HG02938 (cell line): ENCODE data around the gene PET100.
A peak's percentile ranks its signal among the peaks of the same experiment; 100 is the strongest.

ENCODE experiments used
- ATAC-seq: cut with Tn5 transposase; IDR thresholded peaks from one replicate; pipeline ENCODE4 v1.9.1; 2021; ENCODE audit warnings: mild to moderate bottlenecking, moderate library complexity; ENCODE audit not compliant: unreplicated experiment

Gene PET100

DNA sequence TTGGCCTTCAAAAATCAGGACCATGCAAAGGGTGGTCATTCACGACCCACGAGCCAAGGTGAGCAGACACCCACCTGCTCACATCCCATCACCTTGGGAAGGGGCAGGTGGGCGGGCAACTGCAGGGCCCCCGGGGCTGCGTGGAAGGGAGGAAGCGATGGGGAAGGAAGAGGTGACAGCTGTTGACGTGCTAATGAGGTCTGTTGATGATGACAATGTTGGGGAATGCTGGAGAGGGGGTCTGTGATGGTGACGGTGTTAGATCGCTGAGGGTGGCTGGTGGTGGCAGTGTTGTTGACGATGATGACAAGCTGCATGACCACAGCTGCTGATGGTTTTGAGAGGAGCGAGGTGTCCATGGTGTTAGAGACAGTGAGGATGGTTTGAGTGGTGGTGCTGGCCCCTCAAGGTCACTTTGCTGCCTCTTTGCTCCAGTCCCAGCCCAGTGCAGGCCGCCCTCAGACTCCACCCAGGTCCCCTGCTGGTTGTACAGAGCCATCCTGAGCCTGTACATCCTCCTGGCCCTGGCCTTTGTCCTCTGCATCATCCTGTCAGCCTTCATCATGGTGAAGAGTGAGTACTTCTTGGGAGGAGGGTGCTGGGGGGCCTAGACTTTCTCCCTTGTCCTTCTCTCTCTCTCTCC is 48.2 kb downstream of the PET100 start:
- ATAC-seq: no peak

DNA sequence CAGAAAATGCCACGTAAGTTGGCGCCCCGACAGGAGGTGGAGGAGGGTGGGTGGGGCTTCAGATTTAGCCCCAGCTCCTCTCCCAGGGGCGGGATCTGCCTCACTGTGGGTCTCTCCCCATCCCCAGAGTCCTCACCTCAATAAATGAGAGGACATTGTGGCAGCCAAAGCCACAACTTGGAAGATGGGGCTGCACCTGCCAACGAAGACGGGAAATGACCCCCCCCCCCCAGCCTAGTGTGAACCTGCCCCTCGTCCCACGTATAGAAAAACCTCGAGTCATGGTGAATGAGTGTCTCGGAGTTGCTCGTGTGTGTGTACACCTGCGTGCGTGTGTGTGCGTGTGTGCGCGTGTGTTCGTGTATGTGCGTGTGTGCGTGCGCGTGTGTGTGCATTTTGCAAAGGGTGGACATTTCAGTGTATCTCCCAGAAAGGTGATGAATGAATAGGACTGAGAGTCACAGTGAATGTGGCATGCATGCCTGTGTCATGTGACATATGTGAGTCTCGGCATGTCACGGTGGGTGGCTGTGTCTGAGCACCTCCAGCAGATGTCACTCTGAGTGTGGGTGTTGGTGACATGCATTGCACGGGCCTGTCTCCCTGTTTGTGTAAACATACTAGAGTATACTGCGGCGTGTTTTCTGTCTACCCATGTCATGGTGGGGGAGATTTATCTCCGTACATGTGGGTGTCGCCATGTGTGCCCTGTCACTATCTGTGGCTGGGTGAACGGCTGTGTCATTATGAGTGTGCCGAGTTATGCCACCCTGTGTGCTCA is 49.6 kb downstream of the PET100 start:
- peak; percentile 41 for ATAC-seq

DNA sequence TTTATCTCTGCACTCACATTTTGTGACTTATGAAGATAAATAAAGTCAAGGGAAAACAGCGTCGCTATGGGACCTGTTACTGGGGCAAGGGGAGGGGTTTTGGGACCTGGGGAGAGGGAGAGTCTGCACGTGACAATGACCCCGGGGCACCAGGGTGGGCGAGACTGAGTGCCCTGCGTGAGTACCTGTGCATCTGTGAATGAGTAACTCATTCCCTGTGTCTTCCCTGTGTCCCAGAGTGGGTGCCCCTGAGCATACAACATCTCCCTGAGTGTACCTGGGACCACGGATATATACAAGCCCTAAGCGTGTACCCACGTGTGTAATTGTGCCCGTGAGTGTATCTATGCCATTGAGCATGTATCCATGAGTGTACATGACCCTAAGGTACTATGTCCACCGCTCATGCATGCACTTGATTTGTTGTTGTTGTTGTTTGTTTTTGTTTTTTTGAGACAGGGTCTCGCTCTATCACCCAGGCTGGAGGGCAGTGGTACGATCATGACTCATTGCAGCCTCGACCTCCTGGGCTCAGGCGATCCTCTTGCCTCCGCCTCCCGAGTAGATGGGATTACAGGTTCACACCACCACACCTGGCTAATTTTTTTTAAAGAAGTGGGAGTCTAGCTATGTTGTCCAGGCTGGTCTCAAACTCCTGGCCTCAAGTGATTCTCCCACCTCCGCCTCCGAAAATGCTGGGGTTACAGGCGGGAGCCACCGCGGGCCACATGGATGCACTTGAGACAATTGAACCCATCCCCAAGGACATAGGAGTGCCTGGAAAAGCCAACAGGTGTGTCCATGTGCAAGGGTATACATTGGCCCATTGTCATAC is 50.4 kb downstream of the PET100 start:
- ATAC-seq: no peak

GRCh38 chr19:7680606-7681339 is 51.2 kb downstream of the PET100 start, which contains the start of gene TRAPPC5:
TRAPPC5 (plus strand) TSS chr19:7680833; CDS start chr19:7682254, 1,421 bp downstream.
- no peak for ATAC-seq
